Activated CD4-positive, alpha-beta T cell treated with anti-CD3 and anti-CD28 coated beads, Interleukin-2, amount 50 U/mL, for 1 hour (primary cell): Measurements from ENCODE around the gene PTPRU.
"Not testable (repeated sequence)": the region's sequence is repeated elsewhere in the genome, so short reads cannot be mapped to it uniquely, and the experiment has no call there.

Source experiments
- DNase-seq: peaks from one replicate; pipeline ENCODE4 v3.0.0-alpha.2; 2020

The PTPRU gene

GRCh38 chr1:29222686-29223085, 13.6 kb upstream of the PTPRU start:
- DNase-seq = no peak

GRCh38 chr1:29223521-29223920, 12.8 kb upstream of the PTPRU start:
- DNase-seq = no peak

- DNase-seq = no peak
Measured at GRCh38 chr1:29224356-29224837, 11.9 kb upstream of the PTPRU start.

- no peak for DNase-seq
Measured at GRCh38 chr1:29225361-29225760, 11.0 kb upstream of the PTPRU start.

- DNase-seq = no peak
Measured at GRCh38 chr1:29227511-29227910, 8.8 kb upstream of the PTPRU start.

- no peak for DNase-seq
Measured at GRCh38 chr1:29230204-29230552, 6.1 kb upstream of the PTPRU start.

- peak; percentile 93 for DNase-seq
Measured at GRCh38 chr1:29230553-29231378, 5.6 kb upstream of the PTPRU start, which contains the start of gene MECR. Gene MECR (minus strand): TSS chr1:29230934. CDS start chr1:29230906, 28 bp downstream.

GRCh38 chr1:29232387-29232786, 3.9 kb upstream of the PTPRU start:
- DNase-seq = no peak

GRCh38 chr1:29233693-29234092, 2.6 kb upstream of the PTPRU start:
- no peak for DNase-seq

- DNase-seq = no peak
Measured at GRCh38 chr1:29234471-29234870, 1.9 kb upstream of the PTPRU start.

- DNase-seq = not testable (repeated sequence)
Measured at GRCh38 chr1:29234881-29235280, 1.4 kb upstream of the PTPRU start.

- DNase-seq = peak; percentile 20
Measured at GRCh38 chr1:29236712-29237128, 398 bp downstream of the PTPRU start.

GRCh38 chr1:29237129-29237821, 953 bp downstream of the PTPRU start:
- no peak for DNase-seq

GRCh38 chr1:29237852-29238619, 1.7 kb downstream of the PTPRU start:
- DNase-seq = no peak

- no peak for DNase-seq
Measured at GRCh38 chr1:29238620-29239002, 2.3 kb downstream of the PTPRU start.

GRCh38 chr1:29239142-29239541, 2.8 kb downstream of the PTPRU start:
- DNase-seq = no peak

GRCh38 chr1:29240400-29240837, 4.1 kb downstream of the PTPRU start:
- DNase-seq = no peak

GRCh38 chr1:29240986-29241385, 4.7 kb downstream of the PTPRU start:
- no peak for DNase-seq

- DNase-seq = no peak
Measured at GRCh38 chr1:29243023-29243870, 6.9 kb downstream of the PTPRU start.

GRCh38 chr1:29243871-29244200, 7.5 kb downstream of the PTPRU start:
- no peak for DNase-seq

- DNase-seq = no peak
Measured at GRCh38 chr1:29245261-29245660, 8.9 kb downstream of the PTPRU start.

- no peak for DNase-seq
Measured at GRCh38 chr1:29245876-29246275, 9.6 kb downstream of the PTPRU start.

- no peak for DNase-seq
Measured at GRCh38 chr1:29247044-29247443, 10.7 kb downstream of the PTPRU start.
